Natural killer cell (primary cell): Measurements from ENCODE around the gene OR13C8. TPM values are rescaled to one million over a fixed set of nuclear protein-coding genes. Genes with fewer than 3 reads are reported as not detected.

Experiments
- ATAC-seq, 3 donors: fragments of 150-1000 bp in 2 of 3; fragments of 200-7000 bp in 1 of 3; cut with Tn5 transposase; 1 replicate in 1 of 3; 2 replicates in 2 of 3; pipeline ENCODE4 v1.10.0; 2021; ENCODE audit warnings: mild to moderate bottlenecking in 2 of 3, moderate library complexity in 2 of 3
- DNase-seq, 2 donors: peaks; one replicate each; pipeline versions ENCODE4 v3.0.0 to v3.0.0-alpha.2; 2013 to 2021; ENCODE audit warnings: mixed read lengths in 1 of 2
- H3K27ac ChIP-seq: one replicate; pipeline ENCODE4 v1.5.1; 2013; ENCODE audit warnings: mild to moderate bottlenecking, low read length
- H3K27me3 ChIP-seq: one replicate; pipeline ENCODE4 v1.6.1; 2013; ENCODE audit warnings: low read length; ENCODE audit not compliant: control insufficient read depth, insufficient read depth
- H3K36me3 ChIP-seq: one replicate; pipeline ENCODE4 v1.6.1; 2013; ENCODE audit warnings: low read length; ENCODE audit not compliant: control insufficient read depth, insufficient read depth
- H3K4me1 ChIP-seq: one replicate; pipeline ENCODE4 v1.6.1; 2013; ENCODE audit warnings: low read length; ENCODE audit not compliant: control insufficient read depth, insufficient read depth
- H3K4me3 ChIP-seq: one replicate; pipeline ENCODE4 v1.5.1; 2013; ENCODE audit warnings: low read length
- H3K9me3 ChIP-seq: one replicate; pipeline ENCODE4 v1.6.1; 2013; ENCODE audit warnings: low read length; ENCODE audit not compliant: control insufficient read depth, insufficient read depth
- H3K27ac Mint-ChIP-seq, 2 donors: one replicate each; pipeline ENCODE4 v1.8.0; 2022; ENCODE audit warnings: mild to moderate bottlenecking in 2 of 2, mixed read lengths in 2 of 2, moderate library complexity in 1 of 2
- H3K27me3 Mint-ChIP-seq, 2 donors: one replicate each; pipeline ENCODE4 v1.8.0; 2022; ENCODE audit warnings: low read depth in 2 of 2, mixed read lengths in 2 of 2
- H3K36me3 Mint-ChIP-seq: one replicate; pipeline ENCODE4 v1.8.0; 2022; ENCODE audit warnings: mixed read lengths
- H3K4me1 Mint-ChIP-seq, 2 donors: one replicate each; pipeline ENCODE4 v1.8.0; 2022; ENCODE audit warnings: mixed read lengths in 2 of 2
- H3K4me3 Mint-ChIP-seq: one replicate; pipeline ENCODE4 v1.8.0; 2022; ENCODE audit warnings: mild to moderate bottlenecking, moderate library complexity, mixed read lengths
- H3K9me3 Mint-ChIP-seq, 2 donors: one replicate each; pipeline ENCODE4 v1.8.0; 2022; ENCODE audit warnings: mixed read lengths in 2 of 2
- CTCF ChIP-seq: fragments of 200-600 bp; IDR thresholded peaks from one replicate; pipeline ENCODE4 v1.8.0; 2022; ENCODE audit warnings: antibody characterized with exemption
- WGBS: methylation state at CpG from one replicate; pipeline ENCODE4 v1.1.7; 2013; ENCODE audit warnings: missing lambda C conversion rate; ENCODE audit not compliant: insufficient coverage; 5-methylcytosine and 5-hydroxymethylcytosine counted together
- intact Hi-C: fragments of 100-400 bp; cut with micrococcal nuclease; formaldehyde crosslinking; loops from one replicate; pipeline ENCODE4 v1.14.2; 2022
- total RNA-seq, 4 donors: library from RNA; stranded (reverse); fragments of 120-200 nt in 1 of 4; gene quantifications; one replicate each; pipeline versions ENCODE4 v1.2.3 to v1.2.4, GENCODE V29; 2013 to 2022

OR13C8 gene
- total RNA-seq, 3 donors from 2014 or later (not counting 1 experiment from before 2014, with no cell fraction given), result not detected

GRCh38 chr9:104608336-104608735 is 39.4 kb downstream of the OR13C8 start:
- Histone ChIP-seq H3K27ac (no peak overlapping the region), H3K9me3 (no peaks in the 10 kb centered on the region), H3K4me3 (no peak overlapping the region), H3K36me3 (no peaks in the 10 kb centered on the region), H3K27me3 (no peaks in the 10 kb centered on the region), H3K4me1 (no peaks in the 10 kb centered on the region)
- 55% methylated on average over 1 of the region's 1 CpG for whole genome bisulfite sequencing
- no peak for ATAC-seq
- intact Hi-C loops, result no loop called here
- H3K27ac Mint-ChIP-seq, result no peak overlapping the region
- DNase-seq, result no peak
- no peaks in the 10 kb centered on the region for H3K4me1 Mint-ChIP-seq
- H3K27me3 Mint-ChIP-seq, result no peaks in the 10 kb centered on the region
- H3K4me3 Mint-ChIP-seq, result no peak overlapping the region
- TF ChIP-seq CTCF, result no peak
- peaks cover 0 to 3% of the 10 kb centered on the region in 2 donors for H3K9me3 Mint-ChIP-seq
- H3K36me3 Mint-ChIP-seq, result no peaks in the 10 kb centered on the region

- intact Hi-C loops, result no loop called here
- no peak overlapping the region for H3K27ac Mint-ChIP-seq
- WGBS, result no CpG with 5 or more reads among the region's 2 CpGs
- H3K36me3 Mint-ChIP-seq, result no peaks in the 10 kb centered on the region
- no peaks in the 10 kb centered on the region for H3K27me3 Mint-ChIP-seq
- no peak for TF ChIP-seq CTCF
- no peaks in the 10 kb centered on the region for H3K4me1 ChIP-seq
- H3K4me3 Mint-ChIP-seq, result no peak overlapping the region
- ATAC-seq, result no peak
- H3K4me3 ChIP-seq, result no peak overlapping the region
- DNase-seq, result no peak
- H3K4me1 Mint-ChIP-seq, result no peaks in the 10 kb centered on the region
- no peaks in the 10 kb centered on the region for H3K27me3 ChIP-seq
- H3K9me3 Mint-ChIP-seq, result peaks cover 2 to 3% of the 10 kb centered on the region in 2 donors
- H3K36me3 ChIP-seq, result no peaks in the 10 kb centered on the region
- no peak overlapping the region for H3K27ac ChIP-seq
- H3K9me3 ChIP-seq, result no peaks in the 10 kb centered on the region
Observed at GRCh38 chr9:104611213-104611612, 42.2 kb downstream of the OR13C8 start.

- H3K27me3 ChIP-seq, result no peaks in the 10 kb centered on the region
- H3K4me3 Mint-ChIP-seq, result no peak overlapping the region
- DNase-seq (no peak), ATAC-seq (no peak)
- H3K27ac ChIP-seq, result no peak overlapping the region
- no peaks in the 10 kb centered on the region for H3K4me1 Mint-ChIP-seq
- H3K9me3 Mint-ChIP-seq, result peaks cover 3 to 4% of the 10 kb centered on the region in 2 donors
- H3K4me3 ChIP-seq, result no peak overlapping the region
- no peaks in the 10 kb centered on the region for H3K27me3 Mint-ChIP-seq
- no peak for TF ChIP-seq CTCF
- no peaks in the 10 kb centered on the region for H3K36me3 ChIP-seq
- no peaks in the 10 kb centered on the region for H3K4me1 ChIP-seq
- H3K36me3 Mint-ChIP-seq, result no peaks in the 10 kb centered on the region
- intact Hi-C loops, result no loop called here
- H3K27ac Mint-ChIP-seq, result no peak overlapping the region
- H3K9me3 ChIP-seq, result no peaks in the 10 kb centered on the region
Observed at GRCh38 chr9:104617418-104617817, 48.5 kb downstream of the OR13C8 start.

- no peak for TF ChIP-seq CTCF
- no peaks in the 10 kb centered on the region for H3K36me3 ChIP-seq
- no peaks in the 10 kb centered on the region for H3K4me1 ChIP-seq
- ATAC-seq (no peak), DNase-seq (no peak)
- H3K27me3 ChIP-seq, result no peaks in the 10 kb centered on the region
- no CpG with 5 or more reads among the region's 2 CpGs for WGBS
- H3K27me3 Mint-ChIP-seq, result no peaks in the 10 kb centered on the region
- no peaks in the 10 kb centered on the region for H3K4me1 Mint-ChIP-seq
- no peak within 1 kb of the TSS for H3K4me3 Mint-ChIP-seq
- no peak within 1 kb of the TSS for H3K27ac ChIP-seq
- peaks cover 3 to 4% of the 10 kb centered on the region in 2 donors for H3K9me3 Mint-ChIP-seq
- intact Hi-C loops, result no loop called here
- H3K4me3 ChIP-seq, result no peak within 1 kb of the TSS
- no peaks in the 10 kb centered on the region for H3K9me3 ChIP-seq
- no peak within 1 kb of the TSS for H3K27ac Mint-ChIP-seq
- no peaks in the 10 kb centered on the region for H3K36me3 Mint-ChIP-seq
Observed at GRCh38 chr9:104618104-104618503, 49.1 kb downstream of the OR13C8 start, which contains the start of gene OR13C9. OR13C9 (minus strand) TSS chr9:104618204; CDS start chr9:104618204, 0 bp downstream.
